Measurements from ENCODE around the gene CLSTN1. TPM values are rescaled to one million over a fixed set of nuclear protein-coding genes. Genes with fewer than 3 reads are reported as not detected.

CLSTN1 gene
- total RNA-seq, 2 donors from 2014 or later = 235 to 251 TPM

DNA sequence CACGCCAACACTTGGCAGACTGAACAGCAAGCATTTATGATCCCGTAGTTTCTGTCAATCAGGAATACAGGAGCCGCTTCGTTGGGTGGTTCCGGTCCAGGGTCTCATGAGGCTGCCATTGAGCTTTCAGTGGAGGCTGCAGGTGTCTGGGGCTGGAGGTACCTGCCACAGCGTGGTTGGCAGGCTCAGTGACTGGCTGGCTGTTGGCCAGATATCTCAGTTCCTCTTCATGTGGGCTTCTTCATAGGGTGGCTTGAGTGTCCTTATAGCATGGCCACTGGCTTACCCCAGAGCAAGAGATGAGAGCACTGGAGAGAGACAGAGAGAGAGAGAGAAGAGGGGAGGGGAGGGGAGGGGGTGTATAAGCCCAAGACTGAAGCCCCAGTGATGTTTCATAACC, 142.9 kb downstream of the CLSTN1 start:
- no peak for DNase-seq
- intact Hi-C loops (cut with DNase I, micrococcal nuclease) = no loop called here

DNA sequence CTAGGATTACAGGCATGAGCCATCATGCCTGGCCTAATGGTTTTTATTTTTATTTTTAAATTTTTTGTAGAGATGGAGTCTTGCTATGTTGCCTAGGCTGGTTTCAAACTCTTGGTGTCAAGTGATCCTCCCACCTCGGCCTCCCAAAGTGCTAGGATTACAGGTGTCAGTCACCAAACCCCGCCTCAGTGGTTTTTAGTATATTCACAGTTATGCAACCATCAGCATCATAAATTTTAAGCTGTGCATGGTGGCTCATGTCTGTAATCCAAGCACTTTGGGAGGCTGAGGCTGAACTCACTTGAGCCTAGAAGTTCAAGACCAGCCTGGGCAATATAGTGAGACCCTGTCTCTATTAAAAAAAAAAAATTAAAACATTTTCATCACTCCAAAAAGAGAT, 143.7 kb downstream of the CLSTN1 start:
- intact Hi-C loops (cut with DNase I, micrococcal nuclease) = no loop called here
- DNase-seq = no peak
- no peak for ATAC-seq

More for the DNA sequence above, 142.9 kb downstream of the CLSTN1 start:
- ATAC-seq = no peak

Other genes with a start within 250 kb of the CLSTN1 start
- gene TMEM201, start 235.1 kb downstream of the CLSTN1 start, total RNA-seq = 1 to 10 TPM; 6.0 to 9.6 TPM
- 1 to 10 TPM; 1.6 to 5.4 TPM for gene PIK3CD, start 172.2 kb downstream of the CLSTN1 start, total RNA-seq
- gene CTNNBIP1, start 86.3 kb upstream of the CLSTN1 start, total RNA-seq = 10 to 100 TPM; 25.7 to 30.9 TPM
- 10 to 100 TPM; 45.9 to 49.6 TPM for gene LZIC, start 119.4 kb upstream of the CLSTN1 start, total RNA-seq
- gene NMNAT1, start 119.5 kb upstream of the CLSTN1 start, total RNA-seq = 10 to 100 TPM; 23.3 to 25.5 TPM
- gene RBP7, start 173.3 kb upstream of the CLSTN1 start, total RNA-seq = 1 to 10 TPM; 2.1 to 2.4 TPM
- 10 to 100 TPM; 32.3 to 36.5 TPM for gene UBE4B, start 209.0 kb upstream of the CLSTN1 start, total RNA-seq